Skin of body (tissue), 2 donors: Measurements from ENCODE around the gene CPAMD8. TPM values are rescaled to one million over a fixed set of nuclear protein-coding genes. Genes with fewer than 3 reads are reported as not detected.
"Not testable (repeated sequence)": the region's sequence is repeated elsewhere in the genome, so short reads cannot be mapped to it uniquely, and the experiment has no call there.

Experiments used
- DNase-seq: peaks from one replicate; lab custom pipeline; 2025; lab: John Stamatoyannopoulos, UW
- total RNA-seq: library from RNA; depleted of rRNA; stranded (reverse); fragments of >200 nt; gene quantifications from one replicate; pipeline ENCODE4 v1.2.3, GENCODE V29; 2014

Gene CPAMD8
- total RNA-seq, 1 donor from 2014 or later, result 4.0 TPM

DNA sequence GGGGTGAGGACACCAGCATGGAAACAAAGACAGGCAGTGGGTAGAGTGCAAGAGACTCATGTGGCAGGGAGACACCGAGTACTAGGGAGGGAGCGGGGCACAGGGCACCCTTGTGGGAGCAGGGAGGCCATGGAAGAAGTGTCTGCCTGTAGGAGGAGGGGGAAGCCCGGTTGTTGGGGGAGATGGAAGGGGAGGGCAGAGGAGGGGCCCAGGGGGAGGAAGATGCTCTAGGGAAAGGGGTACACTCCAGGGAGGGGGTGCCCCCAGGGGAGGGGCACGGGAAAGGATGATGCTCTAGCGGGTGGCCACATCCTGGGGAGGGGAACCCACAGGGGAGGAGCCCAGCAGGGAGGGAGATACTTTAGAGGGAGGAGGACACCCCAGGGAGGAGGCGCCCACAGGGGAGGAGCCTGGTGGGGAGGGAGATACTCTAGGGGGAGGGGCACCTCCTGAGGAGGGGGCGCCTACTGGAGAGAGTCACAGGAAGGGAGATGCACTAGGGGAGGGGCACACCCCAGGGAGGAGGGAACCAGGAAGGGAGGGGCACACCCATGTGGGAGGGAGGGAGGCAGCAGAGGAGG, 24.9 kb downstream of the CPAMD8 start:
- DNase-seq, result no peak

DNA sequence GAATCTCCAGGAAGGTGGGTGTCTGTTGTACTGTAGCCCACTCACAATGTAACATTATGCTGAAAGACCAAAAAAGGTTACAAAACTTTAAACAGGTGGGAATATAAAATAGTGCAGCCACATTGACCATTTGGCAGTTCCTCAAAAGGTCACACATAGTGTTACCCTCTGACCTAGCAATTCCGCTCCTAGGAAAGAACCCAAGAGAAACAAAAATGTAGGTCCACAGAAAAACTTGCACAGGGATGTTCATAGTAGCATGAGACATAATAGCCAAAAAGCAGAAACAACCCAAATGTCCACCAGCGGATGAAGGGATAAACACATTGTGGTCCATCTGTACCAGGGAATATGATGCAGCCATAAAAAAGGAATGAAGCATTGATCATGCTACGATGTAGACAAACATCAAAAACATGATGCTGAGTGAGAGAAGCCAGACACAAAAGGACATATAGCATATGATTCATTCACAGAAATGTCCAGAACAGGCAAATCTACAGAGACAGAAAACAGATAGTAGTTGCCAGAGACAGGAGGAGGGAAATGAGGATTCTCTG, 27.9 kb downstream of the CPAMD8 start:
- DNase-seq, result no peak

DNA sequence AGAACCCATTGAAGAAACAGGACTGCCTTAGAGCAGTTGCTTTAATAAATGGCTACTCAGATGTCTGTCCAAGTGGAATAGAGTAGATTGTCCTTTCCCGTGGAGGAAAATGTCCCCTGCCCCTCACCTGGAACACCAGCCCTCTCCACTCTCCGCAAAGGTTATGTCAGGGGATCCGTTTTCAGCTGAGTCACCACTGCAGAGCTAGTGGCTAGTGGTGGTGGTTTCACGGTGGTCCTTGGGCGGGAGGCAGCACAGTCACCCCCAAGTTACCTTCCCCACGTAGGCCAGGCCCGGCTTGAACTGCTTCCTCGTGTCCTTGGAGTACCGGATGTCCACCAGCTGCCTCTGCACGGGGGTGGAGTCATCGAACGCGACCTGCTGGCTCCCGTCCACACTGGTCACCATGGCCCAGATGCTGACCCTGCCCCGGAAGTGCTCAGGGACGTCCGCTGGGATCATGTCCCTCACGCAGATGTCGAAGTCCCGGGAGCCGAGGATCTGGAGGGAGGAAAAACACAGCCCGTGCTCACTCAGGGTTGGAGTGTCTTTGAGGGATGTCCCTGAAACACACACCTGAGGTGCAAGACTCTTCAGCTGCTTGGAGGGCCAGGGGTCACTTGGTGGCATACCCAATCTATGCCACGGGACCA, 29.6 kb downstream of the CPAMD8 start:
- DNase-seq, result not testable (repeated sequence)

DNA sequence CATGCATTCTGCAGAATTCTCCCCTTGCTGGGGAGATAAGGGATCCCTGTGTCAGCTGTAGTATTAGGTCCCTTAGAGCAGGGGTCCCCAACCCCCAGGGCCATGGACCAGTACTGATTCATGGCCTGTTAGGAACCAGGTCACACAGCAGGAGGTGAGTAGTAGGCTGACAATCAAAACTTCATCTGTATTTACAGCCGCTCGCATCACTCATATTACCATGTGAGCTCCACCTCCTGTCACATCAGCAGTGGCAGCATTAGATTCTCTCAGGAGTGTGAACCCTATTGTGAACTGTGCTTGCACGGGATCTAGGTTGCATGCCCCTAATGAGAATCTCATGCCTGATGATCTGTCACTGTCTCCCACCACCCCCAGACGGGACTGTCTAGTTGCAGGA, 37.9 kb downstream of the CPAMD8 start:
- no peak for DNase-seq

DNA sequence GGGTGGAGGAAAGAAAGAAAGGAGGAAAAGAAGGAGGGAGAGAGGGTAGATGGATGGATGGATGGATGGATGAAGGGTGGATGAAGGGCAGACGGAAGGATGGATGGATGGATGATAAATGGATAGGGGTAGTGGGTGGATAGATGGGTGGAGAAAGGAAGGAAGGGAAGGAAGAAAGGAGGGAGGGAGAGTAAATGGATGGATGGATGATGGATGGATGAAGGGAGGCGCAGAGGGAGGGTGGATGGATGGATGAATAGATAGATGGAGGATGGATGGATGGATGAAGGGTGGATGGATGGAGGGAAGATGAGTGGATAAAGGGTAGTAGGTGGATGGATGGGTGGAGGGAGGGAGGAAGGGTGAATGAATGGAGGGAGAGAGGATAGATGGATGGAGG, 41.2 kb downstream of the CPAMD8 start:
- DNase-seq, result no peak

DNA sequence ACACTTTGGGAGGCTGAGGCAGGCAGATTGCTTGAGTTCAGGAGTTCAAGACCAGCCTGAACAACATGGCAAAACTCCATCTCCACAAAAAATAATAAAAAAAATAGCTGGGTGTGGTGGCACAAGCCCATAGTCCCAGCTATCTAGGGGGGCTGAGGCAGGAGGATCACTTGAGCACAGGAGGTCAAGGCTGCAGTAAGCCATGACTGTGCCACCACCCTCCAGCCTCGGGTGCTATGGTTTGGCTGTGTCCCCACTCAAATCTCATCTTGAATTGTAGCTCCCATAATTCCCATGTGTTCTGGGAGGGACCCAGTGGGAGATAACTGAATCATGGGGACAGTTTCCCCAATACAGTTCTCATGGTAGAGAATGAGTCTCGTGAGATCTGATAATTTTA, 44.0 kb downstream of the CPAMD8 start:
- DNase-seq, result not testable (repeated sequence)

DNA sequence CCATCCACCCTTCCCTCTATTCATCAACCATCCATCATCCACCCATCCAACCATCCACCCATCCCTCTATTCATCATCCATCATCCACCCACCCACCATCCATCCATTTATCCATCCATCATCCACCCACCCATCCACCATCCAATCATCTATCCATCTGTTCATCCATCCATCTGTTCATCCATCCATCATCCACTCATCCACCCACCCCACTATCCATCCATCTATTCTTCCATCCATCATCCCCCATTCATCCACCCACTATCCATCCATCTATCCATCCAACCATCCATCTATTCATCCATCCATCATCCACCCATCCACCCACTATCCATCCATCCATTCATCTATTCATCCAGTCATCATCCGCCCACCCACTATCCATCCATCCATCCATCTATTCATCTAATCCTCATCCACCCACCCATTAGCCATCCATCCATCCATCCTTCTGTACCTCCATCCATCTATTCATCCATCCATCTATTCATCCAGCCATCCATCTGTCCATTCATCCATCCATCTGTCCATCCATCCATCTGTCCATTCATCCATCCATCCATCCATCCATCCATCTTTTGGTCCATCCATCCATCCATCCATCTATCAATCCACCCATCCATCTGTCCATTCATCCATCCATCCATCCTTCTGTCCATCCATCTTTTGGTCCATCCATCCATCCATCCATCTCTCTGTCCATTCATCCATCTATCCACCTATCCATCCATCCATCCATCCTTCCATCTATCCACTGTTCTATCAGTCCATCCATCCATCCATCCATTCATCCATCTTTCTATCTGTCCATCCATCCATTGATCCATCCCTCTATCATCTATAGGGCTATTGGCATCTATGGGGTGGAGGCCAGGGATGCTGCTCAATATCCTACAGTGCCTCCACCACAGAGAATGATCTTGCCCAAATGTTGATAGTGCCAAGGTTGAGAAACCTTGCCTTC, 47.5 kb downstream of the CPAMD8 start:
- DNase-seq, result no peak

DNA sequence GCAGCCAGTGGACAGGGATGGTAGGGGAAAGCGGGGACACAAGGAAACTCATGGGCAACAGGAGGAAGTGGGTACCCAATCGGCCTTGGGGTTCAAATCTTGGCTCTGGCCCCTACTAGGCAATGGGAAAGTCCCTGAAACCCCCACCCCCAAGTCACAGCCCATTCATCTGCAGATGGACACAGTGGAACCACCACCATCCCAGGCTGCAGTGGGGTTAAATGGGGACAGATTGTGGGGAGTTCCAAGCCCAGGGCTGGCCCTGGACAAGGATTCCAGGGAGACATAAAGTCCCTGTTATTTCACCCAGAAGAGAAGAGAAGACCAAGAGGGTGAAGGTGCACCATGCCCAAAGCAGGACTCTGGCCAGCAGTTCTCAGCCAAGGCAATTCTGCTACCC, 48.5 kb downstream of the CPAMD8 start:
- no peak for DNase-seq

DNA sequence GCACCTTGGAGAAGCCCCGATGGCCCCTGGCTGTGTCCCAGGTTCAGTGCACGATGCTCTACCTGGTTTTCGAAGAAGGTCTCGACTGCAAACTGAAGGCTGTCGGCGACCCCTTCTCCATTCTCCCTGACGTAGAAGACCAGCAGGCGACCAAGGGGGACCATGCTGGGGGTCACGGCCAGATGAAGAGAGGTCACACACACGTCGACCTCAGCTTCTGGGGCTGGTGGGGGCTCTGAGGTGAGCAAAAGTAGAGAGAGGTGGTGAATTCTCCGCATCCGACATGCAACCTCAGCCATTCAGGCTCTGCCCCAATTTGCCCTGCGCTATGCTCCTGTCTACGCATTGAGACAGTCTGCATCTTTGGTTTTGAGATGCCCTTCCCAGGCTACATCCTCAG, 49.3 kb downstream of the CPAMD8 start:
- no peak for DNase-seq

DNA sequence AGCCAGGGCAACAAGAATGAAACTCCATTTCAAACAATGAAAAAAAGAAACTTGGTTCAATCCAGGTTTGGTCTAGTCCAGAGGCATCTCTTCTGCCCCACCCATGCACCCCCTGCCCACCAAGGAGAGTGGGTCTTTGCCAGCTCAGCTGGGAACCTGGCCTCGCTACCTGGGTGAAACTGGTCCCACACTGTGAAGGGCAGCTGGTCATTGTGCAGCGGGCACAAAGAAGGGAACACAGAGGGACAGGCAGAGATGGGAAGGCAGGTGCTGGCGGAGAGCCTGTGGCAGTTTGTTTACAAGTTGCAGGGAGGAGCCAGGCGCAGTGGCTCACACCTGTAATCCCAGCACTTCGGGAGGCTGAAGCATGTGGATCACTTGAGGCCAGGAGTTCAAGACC, 50.2 kb downstream of the CPAMD8 start:
- DNase-seq, result no peak

DNA sequence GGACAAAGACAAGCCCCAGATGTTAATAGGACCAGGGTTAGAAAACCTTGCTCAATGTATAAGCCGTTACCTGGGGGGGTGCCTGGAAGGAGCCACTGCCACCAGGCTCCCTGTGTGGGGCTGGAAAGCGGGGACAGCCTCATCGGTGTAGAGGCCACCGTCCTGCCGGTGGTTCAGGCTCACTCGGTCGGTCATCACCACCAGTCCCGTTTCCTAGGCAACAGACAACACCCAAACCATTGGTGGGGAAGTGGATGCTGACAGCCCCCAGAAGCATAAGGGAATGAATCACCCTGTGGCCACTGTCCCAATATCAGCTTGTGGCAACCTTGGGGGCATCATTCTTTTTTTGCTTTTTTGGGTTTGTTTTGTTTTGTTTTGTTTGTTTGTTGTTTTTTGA, 55.8 kb downstream of the CPAMD8 start:
- DNase-seq, result no peak

DNA sequence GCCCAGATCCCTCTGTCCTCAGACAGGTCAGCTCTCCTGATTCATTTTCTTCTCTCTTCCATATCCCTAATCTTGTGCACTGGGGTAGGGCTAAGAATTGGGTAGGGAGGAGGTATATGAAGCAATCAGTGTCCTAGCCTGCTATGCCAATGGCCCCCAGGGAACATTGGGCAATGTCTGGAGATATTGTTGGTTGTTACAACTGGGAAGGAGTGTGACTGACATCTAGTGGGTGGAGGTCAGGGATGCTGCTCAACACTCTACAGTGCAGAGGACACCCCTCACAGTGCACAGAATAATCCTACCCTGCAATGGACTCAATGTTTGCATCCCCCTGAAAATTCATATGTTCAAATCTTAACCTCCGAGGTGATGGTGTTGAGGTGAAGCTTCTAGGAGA, 57.5 kb downstream of the CPAMD8 start:
- DNase-seq, result no peak

DNA sequence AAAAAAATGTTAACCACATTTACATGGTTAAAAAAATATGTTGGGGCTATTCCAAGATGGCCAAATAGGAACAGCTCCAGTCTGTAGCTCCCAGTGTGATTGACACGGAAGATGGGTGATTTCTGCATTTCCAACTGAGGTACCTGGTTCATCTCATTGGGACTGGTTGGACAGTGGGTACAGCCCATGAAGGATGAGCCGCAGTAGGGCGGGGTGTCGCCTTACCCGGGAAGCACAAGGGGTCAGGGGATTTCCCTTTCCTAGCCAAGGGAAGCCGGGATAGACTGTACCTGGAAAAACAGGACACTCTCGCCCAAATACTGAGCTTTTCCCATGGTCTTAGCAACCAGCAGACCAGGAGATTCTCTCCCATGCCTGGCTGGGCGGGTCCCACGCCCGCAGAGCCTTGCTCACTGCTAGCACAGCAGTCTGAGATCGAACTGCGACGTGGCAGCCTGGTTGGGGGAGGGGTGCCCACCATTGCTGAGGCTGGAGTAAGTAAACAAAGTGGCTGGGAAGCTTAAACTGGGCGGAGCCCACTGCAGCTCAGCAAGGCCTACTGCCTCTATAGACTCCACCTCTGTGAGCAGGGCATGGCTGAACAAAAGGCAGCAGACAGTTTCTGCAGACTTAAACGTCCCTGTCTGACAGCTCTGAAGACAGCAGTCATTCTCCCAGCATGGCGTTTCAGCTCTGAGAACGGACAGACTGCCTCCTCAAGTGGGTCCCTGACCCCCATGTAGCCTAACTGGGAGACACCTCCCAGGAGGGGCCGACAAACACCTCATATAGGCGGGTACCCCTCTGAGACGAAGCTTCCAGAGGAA, 65.4 kb downstream of the CPAMD8 start:
- DNase-seq, result not testable (repeated sequence)

DNA sequence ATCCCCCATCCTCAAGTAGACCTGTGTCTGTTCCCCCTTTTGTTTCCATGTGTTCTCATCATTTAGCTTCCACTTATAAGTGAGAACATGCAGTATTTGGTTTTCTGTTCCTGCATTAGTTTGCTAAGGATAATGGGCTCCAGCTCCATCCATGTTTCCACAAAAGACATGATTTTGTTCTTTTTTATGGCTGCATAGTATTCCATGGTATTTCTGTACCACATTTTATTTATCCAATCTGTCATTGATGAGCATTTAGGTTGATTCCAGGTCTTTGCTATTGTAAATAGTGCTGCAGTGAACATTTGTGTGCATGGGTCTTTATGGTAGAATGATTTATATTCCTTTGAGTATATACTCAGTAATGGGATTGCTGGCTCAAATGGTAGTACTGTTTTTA, 68.3 kb downstream of the CPAMD8 start:
- DNase-seq, result not testable (repeated sequence)

DNA sequence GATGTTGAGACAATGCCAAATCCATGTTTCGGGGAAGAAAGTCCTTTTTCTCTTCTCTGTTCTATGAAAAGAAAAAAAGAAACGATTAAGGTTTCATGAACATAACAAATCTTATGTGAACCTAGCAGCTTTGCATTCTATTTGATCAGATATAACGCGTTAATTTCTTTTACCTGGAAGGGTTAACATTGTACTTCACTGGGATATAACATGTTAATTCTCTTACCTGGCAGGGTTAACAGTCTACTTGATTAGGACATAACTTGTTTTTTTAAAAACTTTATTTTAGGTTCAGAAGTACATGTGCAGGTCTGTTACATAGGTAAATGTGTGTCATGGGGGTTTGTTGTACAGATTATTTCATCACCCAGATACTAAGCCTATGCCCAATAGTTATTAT, 68.8 kb downstream of the CPAMD8 start:
- DNase-seq, result no peak

DNA sequence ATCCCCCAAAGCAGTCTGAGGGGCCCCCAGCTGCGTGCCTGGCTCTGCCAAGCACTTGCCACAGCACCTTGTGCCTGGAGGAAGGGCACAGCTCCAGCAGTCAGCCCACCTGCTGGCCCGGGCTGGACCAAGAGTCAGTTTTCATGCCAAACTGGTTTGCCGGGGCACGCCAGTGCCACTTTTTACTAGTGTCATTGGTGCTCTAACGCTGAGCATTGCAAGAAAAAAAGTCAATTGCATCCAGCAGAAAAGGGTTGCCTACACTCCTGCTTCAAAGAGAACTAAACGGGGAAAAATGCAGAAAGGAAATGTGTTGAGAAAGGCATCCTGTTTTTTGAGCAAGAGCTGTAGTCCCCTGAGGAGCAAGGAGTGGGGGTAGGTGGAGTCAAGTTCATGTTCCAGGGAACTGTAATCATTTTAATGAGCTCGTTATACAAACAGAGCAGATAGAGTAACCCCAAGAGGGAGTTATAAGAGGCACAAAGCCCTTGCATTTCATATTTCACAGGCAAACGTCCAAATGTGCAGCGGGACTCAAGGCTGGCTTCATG, 69.4 kb downstream of the CPAMD8 start:
- no peak for DNase-seq

DNA sequence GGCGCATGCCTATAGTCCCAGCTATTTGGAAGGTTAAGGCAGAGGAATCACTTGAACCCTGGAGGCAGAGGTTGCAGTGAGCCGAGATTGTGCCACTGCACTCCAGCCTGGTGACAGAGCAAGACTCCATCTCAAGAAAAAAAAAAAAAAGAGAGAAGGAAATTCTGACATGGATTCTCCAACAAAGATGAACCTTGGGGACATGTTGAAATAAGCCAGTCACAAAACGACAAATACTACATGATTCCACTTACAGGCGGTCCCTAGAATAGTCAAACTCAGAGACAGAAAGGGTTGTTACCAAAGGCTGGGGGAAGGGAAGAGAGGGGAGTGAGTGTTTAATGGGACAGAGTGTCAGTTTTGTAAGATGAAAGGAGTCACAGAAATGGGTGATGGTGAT, 71.4 kb downstream of the CPAMD8 start:
- DNase-seq, result no peak

DNA sequence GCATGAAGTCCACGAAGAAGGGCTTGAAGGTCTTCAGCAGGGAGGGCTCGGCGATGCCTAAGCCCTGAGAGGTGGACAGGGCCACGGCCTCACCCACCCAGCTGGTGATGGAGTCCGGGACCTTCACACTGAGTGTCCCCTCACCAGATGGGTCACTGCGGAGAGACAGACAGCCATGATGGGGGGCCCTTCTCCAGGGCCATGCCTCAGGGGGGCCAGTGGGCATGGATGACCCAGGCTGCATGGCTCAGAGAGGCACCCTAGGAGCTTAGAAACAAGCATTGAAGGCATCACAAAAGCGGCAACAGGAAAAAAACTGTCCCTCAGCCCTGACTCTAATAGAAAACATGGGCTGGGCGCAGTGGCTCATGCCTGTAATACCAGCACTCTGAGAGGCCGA, 74.6 kb downstream of the CPAMD8 start:
- DNase-seq, result no peak

DNA sequence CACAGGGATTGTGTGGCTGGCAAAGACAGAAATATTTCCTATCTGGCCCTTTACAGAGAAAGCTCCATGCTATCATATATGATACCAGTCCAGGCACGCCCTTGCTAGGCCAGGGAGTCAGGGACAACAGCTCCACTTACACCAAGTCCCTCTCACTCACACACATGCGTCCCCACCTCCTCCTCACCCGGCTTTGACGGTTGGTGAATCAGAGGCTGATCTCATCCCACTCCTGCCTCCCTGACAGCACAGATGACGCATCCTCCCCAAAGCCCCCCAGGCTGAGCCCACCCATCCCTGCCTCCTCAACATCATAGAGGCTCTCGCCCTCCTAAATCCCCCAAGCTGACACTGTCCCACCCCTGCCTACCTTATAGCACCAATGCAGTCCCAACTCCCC, 75.1 kb downstream of the CPAMD8 start:
- no peak for DNase-seq

DNA sequence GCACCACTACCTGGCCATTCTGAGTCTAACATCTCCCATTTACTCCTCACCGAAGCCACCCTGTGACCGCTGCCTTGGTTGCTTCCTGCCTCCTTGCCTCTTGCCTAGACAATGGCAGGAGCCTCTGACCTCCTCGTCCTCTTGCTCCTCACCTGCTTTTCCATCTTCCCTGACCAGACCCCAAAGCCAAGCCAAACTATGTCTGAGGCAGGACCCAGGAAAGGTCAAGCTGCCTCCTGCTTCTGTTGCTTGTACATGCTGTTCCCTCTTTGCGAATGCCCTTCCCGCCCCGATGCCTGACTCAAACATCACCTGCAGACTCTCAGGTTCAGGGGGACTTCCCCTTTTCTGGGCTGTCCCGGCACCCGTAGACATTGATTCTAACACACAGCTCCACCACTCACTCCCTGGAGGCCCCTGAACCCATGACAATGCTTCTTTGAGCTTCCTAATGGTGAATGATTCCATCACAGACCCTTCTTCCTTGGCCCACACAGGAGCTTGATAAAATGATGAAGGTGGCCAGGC, 77.0 kb downstream of the CPAMD8 start:
- no peak for DNase-seq
